Cerebellar cortex (tissue), 1 donor: ENCODE data around the gene COL6A1.

Experiments used
- DNase-seq: peaks from one replicate; pipeline ENCODE4 v3.0.0-alpha.2; 2015; ENCODE audit warnings: low spot score

Gene COL6A1, protein sequence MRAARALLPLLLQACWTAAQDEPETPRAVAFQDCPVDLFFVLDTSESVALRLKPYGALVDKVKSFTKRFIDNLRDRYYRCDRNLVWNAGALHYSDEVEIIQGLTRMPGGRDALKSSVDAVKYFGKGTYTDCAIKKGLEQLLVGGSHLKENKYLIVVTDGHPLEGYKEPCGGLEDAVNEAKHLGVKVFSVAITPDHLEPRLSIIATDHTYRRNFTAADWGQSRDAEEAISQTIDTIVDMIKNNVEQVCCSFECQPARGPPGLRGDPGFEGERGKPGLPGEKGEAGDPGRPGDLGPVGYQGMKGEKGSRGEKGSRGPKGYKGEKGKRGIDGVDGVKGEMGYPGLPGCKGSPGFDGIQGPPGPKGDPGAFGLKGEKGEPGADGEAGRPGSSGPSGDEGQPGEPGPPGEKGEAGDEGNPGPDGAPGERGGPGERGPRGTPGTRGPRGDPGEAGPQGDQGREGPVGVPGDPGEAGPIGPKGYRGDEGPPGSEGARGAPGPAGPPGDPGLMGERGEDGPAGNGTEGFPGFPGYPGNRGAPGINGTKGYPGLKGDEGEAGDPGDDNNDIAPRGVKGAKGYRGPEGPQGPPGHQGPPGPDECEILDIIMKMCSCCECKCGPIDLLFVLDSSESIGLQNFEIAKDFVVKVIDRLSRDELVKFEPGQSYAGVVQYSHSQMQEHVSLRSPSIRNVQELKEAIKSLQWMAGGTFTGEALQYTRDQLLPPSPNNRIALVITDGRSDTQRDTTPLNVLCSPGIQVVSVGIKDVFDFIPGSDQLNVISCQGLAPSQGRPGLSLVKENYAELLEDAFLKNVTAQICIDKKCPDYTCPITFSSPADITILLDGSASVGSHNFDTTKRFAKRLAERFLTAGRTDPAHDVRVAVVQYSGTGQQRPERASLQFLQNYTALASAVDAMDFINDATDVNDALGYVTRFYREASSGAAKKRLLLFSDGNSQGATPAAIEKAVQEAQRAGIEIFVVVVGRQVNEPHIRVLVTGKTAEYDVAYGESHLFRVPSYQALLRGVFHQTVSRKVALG

DNA sequence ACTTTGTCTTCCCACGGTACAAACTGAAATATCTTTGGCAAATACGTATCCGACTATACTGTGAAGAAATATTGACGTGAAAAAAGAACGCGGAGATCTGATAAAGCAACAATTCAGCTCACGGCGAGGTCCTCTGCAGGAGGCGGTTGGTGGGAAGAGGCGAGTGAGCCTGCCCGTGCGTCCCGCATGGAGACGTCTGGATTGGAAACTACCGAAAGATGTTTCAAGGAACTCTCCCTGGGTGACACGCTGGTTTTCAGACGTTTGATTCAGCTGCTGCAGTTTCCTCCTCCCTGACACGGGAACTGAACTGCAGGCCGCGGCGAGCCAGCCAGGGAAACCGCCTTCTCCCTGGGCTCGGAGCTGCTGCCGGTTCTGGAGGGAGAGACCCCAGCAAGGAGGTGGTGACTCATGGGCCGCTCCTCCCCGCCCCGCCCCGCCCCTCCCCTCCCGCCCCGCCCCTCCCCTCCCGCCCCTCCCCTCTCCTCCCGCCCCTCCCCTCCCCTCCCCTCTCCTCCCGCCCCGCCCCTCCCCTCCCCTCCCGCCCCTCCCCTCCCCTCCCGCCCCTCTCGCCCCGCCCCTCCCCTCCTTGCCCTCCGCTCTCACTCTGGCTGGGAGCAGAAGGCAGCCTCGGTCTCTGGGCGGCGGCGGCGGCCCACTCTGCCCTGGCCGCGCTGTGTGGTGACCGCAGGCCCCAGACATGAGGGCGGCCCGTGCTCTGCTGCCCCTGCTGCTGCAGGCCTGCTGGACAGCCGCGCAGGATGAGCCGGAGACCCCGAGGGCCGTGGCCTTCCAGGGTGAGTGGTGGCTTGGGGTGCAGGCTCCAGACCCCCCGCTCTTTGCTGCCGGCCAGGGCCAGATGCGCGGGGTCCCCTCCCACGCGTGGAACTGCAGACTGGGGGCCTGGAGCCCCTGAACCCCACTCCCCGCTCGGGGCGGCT lies at the start of gene COL6A1:
Gene COL6A1 (plus strand): TSS at position 620 of the 941 bp plus-strand sequence. CDS start 81 bp downstream, at position 701.
- peak; percentile 86 for DNase-seq

DNA sequence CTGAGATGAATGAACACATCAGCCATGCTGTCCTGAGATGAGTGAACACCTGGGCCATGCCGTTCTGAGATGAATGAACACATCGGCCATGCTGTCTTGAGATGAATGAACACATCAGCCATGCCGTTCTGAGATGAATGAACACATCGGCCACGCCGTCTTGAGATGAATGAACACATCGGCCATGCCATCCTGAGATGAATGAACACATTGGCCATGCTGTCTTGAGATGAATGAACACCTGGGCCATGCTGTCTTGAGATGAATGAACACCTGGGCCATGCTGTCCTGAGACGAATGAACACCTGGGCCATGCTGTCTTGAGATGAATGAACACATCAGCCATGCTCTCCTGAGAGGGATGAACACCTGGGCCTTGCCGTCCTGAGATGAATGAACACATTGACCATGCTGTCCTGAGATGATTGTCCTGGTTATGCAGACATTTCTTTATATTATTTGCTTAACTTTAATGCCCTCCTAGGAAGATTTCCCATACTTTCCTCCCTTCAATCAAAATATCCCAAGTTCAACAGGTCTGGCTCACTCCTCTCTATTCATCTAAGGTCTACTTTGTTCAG lies 48.6 kb upstream of the COL6A1 start:
- DNase-seq: no peak

DNA sequence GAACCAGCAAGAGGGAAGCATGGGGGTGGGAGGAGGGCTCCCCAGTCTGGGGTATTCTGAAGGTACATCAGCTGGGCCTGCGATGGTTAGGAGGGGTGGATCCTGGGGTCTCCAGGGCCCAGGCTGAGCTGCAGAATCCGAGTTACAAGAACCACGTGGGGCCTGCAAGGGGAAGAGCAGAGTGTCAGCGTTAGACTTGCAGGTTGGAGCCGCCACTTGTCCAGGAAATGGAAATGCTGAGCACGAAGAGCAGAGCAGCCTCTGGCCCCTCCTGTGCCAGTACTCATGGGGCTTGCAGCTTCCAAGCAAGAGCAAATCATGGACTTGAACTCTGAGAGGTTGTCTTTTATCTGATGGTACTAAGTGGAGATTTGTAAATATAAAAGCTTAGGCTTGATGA lies 47.5 kb upstream of the COL6A1 start:
- DNase-seq: no peak

DNA sequence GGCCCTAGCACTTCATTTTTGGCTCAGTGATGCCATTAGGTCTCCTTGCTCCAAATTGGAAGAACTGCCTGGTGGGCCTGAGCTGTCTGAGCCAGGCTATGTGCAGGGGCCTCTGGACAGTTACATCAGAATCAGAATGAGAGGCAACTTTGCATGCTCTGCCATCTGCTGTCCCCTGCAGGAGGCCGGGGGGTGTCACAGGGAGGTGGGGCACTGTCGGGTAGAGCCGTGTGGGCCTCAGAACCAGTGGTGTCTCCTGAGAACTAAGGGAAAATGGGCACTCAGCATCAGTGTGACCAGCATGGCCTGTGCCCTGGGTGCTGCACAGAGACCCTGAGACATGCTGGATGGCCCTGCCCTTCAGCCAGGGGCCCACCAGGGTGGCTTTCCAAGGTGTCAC lies 47.0 kb upstream of the COL6A1 start:
- no peak for DNase-seq

DNA sequence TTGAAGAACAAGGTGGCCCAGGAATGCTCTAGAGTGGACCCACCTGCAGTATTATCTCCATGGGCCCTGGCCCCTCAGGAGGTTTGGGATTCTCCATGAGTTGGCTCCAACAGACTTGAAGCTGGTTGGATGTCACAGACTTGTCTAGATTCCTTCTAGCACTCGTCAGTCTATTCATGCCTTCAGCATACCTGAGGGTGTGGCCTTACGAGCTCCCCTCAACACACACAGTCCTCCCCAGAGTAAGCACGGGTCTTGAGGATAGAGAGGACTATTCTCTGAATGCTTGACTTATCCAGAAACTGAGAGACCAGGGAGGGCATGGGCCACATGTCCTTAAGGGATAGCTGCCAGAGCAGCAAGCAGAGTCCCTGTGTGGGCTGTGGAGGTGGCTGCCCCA lies 45.9 kb upstream of the COL6A1 start:
- DNase-seq: peak; percentile 24

DNA sequence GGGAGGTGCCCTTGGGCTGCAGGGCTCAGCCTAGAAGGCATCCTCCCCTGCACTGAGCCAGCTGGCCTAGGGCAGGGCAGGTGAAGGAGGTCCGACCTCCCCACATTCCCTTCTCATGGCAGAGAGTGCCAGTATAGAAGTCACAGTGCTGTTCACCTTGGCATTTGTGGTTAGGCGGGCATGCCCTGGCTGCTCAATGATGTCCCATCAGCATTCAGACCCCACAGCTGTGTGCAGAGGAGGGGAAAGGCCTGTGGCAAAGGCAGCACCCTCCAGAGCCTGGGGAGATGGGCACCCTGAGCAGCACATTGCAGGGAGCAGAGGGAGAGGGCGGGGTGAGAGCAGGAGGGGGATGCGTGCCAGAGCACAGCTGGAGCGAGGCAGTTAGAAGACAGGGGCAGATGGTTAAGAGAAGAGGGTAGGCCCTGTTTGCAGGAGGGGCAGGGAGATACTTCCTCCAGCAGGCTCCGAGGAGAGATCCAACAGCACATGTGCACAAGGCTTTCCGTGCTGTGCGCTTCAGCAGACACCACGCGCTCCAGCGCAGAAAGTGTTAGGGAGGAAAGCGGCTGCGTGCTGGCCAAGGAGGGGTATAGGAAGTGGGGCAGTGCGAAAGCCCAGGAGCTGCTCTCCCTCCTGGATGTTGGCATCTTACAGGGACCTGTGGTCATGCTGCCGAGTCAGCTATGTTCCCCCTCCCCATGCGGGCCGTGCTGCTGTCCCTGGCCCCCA lies 43.7 kb upstream of the COL6A1 start:
- no peak for DNase-seq

DNA sequence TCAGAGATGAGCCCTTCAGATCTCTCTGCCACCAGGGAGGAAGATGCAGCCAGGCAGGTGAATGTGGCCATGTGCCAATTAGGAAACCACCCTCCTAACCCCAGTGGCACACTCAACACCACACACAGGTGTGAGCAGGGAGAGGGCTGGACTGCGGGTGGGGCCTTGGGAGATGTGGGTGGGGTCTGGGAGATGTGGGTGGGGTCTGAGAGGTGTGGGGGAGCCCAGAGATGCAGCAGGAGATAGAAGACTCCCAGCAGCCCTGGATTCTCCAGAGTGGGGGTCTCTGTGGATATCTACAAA lies 43.2 kb upstream of the COL6A1 start:
- DNase-seq: no peak

DNA sequence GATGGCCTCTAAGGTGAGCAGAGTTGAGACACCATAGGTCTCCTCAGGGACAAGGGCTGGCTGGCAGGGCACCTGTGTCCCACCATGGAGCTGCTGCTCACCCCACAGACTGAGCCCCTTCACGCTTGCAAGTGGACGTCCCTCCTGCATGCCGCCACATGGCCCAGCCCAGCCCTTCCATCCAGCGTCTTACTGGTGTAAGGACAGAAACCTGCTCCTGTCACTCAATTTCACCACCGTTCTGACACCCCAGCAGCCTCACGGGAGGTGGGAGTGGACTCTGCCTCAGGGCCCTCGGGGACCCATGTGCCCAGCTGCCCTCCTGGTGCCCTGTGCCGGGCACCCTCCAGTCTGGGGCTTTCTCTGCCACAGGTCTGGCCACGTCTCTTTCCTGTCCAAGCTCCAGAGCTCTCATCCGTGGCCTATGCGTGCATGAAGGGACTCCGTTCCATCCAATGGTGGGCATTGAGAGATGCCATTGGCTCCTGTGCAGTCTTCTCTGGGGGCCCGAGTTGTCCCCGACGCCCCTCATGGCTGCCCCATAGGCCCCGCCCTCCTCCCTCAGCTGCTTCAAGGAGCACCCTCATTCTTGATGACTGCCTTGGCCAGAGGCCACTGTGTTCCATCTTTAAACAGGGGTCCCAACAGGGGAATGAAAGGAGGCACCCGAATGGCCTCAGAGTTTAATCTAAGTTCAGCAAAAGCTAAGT lies 42.6 kb upstream of the COL6A1 start:
- DNase-seq: no peak

DNA sequence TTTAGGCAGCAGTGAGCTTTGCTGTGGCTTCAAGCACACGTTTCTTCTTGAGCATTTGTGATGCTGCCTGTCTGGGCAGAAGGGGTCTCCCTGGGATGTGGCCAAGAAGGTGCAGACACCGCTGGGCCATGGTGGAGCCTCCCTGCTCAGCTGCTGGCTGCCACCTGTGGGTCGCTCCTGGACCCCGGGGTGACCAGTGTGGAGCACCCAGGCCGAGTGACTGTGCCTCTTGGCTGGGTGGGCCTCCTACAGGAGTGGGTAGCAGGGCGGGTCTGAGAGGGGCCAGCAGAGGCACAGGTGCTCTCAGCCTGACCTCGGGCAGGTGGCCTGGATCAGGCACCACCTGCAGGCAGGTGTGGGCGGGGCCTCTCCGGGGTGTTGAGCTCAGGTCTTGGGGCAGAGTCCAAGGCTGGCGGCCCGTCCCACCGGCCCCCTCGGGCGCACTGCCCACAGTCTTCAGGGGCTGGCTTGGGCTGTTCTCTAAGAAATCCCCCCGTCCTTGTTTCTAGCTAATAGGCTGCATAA lies 42.0 kb upstream of the COL6A1 start:
- no peak for DNase-seq

DNA sequence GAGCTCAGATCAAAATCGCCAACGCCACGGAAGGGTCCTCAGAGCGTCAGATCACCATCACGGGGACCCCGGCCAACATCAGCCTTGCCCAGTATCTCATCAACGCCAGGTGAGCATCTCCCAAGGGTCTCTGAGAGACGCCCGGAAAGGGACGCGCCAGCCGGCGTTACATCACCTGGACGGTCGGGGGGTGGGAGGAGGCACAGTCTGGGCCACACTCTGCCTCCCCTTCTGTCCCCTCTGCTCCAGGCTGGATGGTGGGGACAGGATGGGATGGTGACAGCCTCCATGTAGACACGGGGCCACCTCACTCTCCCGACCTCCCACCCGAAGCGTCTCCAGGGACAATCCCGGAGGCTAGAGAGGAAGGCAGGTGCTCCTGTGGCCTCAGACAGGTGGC lies 41.5 kb upstream of the COL6A1 start:
- DNase-seq: no peak

DNA sequence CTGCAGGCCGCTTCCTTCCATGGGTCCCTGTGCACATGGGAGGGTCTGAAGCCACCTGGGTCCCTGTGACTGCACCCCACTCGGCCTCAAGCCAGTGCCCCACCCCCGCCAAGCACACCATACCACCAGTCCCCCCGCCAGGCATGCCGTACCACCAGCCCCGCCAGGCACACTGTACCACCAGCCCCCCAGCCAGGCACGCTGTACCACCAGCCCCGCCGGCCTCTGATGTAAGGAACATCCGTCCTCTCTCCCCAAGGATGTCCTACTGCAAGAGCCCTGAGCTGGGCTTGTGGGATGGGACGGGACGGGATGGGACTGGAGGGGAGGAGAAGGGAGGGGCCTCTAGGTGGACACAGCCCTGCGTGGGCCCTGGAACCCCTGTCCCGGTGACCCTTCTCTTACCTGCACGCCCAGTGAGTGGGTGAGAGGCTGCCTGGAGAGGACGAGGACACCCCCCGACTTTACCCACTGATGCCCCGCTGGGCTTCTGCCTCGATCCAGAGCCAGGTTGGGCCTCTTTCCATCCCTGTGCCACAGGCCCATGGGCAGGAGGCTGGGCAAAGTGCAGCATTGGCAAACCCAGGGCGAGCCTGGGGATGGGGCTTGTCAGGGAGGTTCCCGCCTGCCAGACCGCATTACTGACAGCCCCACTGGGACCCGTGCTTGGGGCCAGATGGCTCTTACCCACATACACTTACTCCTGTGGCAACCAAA lies 40.8 kb upstream of the COL6A1 start:
- no peak for DNase-seq

DNA sequence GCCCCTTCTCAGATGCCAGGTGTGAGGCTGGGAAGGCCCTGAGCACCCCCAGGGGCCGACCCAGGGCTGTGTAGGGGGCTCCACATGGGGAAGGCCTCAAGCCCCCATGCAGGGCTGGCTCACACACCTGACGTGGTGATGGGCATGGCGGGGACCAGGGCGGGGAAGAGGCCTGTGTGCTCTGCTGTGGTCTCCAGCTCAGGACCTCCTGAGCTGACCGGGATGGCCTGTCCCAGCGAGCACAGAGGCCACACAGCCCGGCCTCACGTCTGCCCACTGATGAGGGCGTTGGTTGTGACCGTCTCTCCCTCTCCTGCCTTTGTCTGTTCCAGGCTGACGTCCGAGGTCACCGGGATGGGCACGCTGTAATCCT lies 40.2 kb upstream of the COL6A1 start:
- DNase-seq: no peak

DNA sequence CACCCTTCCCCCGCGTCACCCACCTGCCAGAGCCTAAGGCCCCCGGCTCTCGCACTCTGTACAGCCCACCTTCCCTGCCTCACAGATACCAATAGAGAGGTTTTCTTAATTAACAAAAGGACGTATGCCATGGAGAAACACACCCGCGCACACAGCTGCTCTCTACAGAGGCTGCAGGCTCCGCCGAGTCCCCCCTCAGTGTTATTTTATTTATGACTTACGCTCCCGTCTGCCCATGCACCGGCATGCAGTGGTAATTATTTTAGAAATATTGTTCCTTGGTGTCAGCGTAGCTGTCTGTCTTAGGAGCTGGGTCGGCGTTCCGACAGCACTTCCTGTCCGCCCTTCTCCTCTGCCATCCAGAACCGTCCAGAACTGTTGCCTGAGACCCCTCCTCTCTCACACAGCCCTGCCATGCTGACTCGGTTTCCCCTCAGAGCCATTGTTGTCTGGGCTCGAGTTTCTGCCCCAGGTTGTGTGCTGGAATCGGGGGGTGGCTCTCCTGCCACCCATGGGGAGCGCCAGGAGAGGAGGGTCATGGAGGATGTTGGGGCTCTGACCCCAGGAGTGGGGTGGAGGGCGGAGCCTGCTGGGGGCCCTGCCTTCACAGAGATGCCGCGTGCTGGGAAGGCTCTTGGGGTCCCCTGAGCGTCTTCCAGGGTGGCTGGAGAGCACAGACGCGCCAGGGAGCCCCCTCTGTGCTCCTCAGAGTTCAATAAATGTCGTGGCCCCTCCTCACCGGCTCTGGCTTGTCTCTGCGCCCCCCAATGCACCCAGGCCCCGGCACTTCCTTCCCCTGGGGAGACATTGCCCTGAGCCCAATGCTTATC lies 39.6 kb upstream of the COL6A1 start:
- no peak for DNase-seq

DNA sequence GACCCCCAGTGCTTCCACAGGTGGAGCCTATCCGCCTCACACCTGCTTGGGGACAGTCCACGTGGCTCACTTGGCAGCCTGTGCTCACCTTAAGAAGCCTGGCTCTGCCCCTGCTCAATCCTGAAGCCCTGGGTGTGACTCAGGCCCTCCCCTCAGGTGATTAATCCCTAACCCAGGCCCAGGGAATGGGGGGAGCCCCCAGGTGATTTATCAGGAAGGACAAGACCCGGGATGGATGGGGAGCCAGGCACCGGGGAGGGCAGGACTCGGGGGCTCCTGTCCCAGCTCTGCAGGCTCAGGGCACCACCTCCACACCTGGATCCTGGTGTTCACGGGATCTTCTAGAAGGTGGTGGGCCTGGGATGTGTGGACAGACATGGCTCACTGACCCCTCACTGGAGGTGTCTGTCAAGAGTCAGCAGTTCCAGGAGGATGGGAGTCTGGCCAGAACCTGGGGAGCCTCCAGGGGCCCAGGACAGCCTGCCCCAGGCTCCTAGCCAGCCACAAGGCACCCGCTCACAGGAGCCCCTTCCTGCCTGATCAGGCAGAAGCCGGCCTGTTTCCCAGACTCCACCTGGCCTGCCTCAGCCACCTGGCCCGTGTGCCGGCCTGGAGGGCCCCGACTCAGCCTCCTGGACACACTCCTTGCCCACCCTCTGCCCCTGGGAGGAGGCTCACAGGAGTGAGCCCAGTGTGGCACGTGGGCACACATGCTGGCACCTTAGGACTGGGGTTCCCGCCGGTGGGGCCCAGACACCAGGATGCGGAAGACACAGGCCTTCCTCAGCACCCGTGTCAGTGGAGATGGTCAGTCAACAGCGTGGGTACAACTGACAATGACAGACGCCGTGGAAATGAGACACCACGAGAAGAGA lies 38.6 kb upstream of the COL6A1 start:
- DNase-seq: no peak

DNA sequence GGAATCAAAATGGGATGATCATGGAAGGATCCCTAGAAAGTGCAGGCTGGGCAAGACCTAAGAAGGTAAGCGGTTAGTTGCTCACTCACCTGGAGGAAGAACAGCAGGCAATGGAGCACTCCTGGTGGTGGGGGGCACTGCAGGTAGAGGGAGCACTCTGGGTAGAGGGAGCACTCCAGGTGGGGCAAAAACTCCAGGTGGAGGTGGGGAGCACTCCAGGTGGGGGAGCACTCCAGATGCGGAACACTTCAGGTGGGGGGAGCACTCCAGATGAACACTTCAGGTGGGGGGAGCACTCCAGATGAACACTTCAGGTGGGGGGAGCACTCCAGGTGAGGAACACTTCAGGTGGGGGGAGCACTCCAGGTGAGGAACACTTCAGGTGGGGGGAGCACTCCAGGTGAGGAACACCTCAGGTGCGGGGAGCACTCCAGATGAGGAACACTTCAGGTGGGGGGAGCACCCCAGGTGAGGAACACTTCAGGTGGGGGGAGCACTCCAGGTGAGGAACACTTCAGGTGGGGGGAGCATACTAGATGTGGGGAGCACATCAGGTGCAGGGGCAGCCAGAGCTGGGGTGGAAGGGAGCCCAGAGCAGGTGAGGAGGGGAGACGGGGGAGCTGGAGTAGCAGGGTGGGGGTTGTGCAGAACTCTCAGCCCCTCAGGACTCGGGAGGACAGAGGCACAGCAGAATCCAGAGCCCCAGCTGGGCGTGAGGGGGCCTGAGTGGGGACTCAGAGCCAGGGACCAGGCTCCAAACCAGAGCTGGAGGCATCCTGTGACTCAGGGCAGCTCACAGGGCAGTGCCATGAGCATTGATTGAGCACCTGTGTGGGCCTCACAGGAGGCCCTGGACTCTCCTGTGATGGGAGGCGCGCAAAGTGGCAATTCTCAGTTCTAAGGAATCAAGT lies 37.7 kb upstream of the COL6A1 start:
- DNase-seq: no peak

DNA sequence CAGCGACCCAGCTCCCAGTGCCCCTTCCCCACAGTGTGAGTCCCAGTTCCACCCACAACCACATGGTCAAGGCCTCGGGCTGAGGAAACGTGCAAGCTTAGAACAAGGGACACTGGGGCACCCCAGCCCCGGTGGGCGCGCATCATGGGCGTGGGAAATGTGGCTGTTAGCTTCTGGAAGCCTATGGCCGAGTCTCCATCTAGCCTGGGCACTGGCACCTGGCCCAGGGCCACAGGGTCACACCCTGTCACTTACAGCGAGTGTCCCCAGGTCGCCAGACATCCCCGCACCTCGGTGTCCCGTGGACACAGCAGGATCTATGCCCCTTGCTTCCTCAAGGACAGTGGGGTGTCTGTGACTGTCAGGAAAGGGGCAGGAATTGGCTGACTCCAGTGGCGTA lies 37.0 kb upstream of the COL6A1 start:
- no peak for DNase-seq
